ENCODE data around the gene TPBGL. TPM values are rescaled to one million over a fixed set of nuclear protein-coding genes. Genes with fewer than 3 reads are reported as not detected.

TPBGL gene
- total RNA-seq = under 0.01 TPM in 1 of 2 replicates, not detected in the other

GRCh38 chr11:75240311-75241035 lies at the start of gene TPBGL:
Gene TPBGL, plus strand, starts transcription at chr11:75240774. Its CDS starts 276 bp downstream, at chr11:75241050.

Other genes with a start within 250 kb of the TPBGL start
- gene OR2AT4, start 143.9 kb upstream of the TPBGL start, total RNA-seq = not detected in 2 replicates
- 0.81 and 19.8 TPM in 2 replicates for gene SLCO2B1, start 89.7 kb upstream of the TPBGL start, total RNA-seq
- 116 and 301 TPM in 2 replicates for gene ARRB1, start 110.9 kb downstream of the TPBGL start, total RNA-seq
- 2,122 and 2,321 TPM in 2 replicates for gene RPS3, start 158.7 kb downstream of the TPBGL start, total RNA-seq
- gene KLHL35, start 192.4 kb downstream of the TPBGL start, total RNA-seq = 1.5 and 1.6 TPM in 2 replicates